HepG2 (cell line): Measurements from ENCODE around the gene TRMT10C. TPM values are rescaled to one million over a fixed set of nuclear protein-coding genes. Genes with fewer than 3 reads are reported as not detected.

Source experiments
- ASH2L ChIP-seq: fragments of 300-600, 200-600 bp; sonication (generic); IDR thresholded peaks from 2 replicates; pipeline ENCODE4 v1.7.0; 2017; ENCODE audit warnings: low read depth, mild to moderate bottlenecking, moderate library complexity, mixed read lengths, low read length; ENCODE audit not compliant: insufficient read length
- CBFB ChIP-seq: sonication (generic); formaldehyde crosslinking; IDR thresholded peaks from 2 replicates; pipeline ENCODE4 v1.4.0; 2020; ENCODE audit warnings: missing genetic modification reagents
- CENPBD1 ChIP-seq: sonication (generic); formaldehyde crosslinking; IDR thresholded peaks from 2 replicates; pipeline ENCODE4 v1.8.0; 2022; ENCODE audit warnings: missing genetic modification reagents, low read depth, mild to moderate bottlenecking, borderline replicate concordance
- HDAC2 ChIP-seq: sonication (generic); formaldehyde crosslinking; IDR thresholded peaks from 2 replicates; pipeline ENCODE4 v1.4.0; 2020; ENCODE audit warnings: missing genetic modification reagents
- KAT2B ChIP-seq: fragments of 150-350 bp; IDR thresholded peaks from 2 replicates; pipeline ENCODE4 v1.6.1; 2014; ENCODE audit warnings: low read depth, low read length, borderline replicate concordance
- KDM3A ChIP-seq: IDR thresholded peaks from 2 replicates; pipeline ENCODE4 v1.6.1; 2018; ENCODE audit warnings: low read depth, missing compliant biosample characterization
- MIXL1 ChIP-seq: IDR thresholded peaks from 2 replicates; pipeline ENCODE4 v1.6.1; 2016
- MTA1 ChIP-seq: sonication (generic); formaldehyde crosslinking; IDR thresholded peaks from 2 replicates; pipeline ENCODE4 v1.4.0; 2020; ENCODE audit warnings: missing genetic modification reagents, mild to moderate bottlenecking, borderline replicate concordance
- MYNN ChIP-seq: sonication (generic); formaldehyde crosslinking; IDR thresholded peaks from 2 replicates; pipeline ENCODE4 v1.4.0; 2020; ENCODE audit warnings: mild to moderate bottlenecking, low read depth, missing genetic modification reagents
- NAIF1 ChIP-seq: sonication (generic); formaldehyde crosslinking; IDR thresholded peaks from 2 replicates; pipeline ENCODE4 v1.5.0; 2020; ENCODE audit warnings: mild to moderate bottlenecking, missing genetic modification reagents, borderline replicate concordance
- NFKB2 ChIP-seq: sonication (generic); formaldehyde crosslinking; IDR thresholded peaks from 2 replicates; pipeline ENCODE4 v1.4.0; 2020; ENCODE audit warnings: missing genetic modification reagents, borderline replicate concordance
- NKX3-1 ChIP-seq: sonication (generic); formaldehyde crosslinking; IDR thresholded peaks from 2 replicates; pipeline ENCODE4 v1.5.0; 2020; ENCODE audit warnings: missing genetic modification reagents
- NR3C1 ChIP-seq: sonication (generic); formaldehyde crosslinking; IDR thresholded peaks from 2 replicates; pipeline ENCODE4 v1.4.0; 2020; ENCODE audit warnings: missing genetic modification reagents
- RARA ChIP-seq: IDR thresholded peaks from 2 replicates; pipeline ENCODE4 v1.6.1; 2016; ENCODE audit warnings: missing genetic modification reagents, missing compliant biosample characterization
- RNF219 ChIP-seq: sonication (generic); formaldehyde crosslinking; IDR thresholded peaks from 2 replicates; pipeline ENCODE4 v1.5.0; 2020; ENCODE audit warnings: mild to moderate bottlenecking, missing genetic modification reagents
- SOX6 ChIP-seq, 2 experiments: fragments of 450-650 bp in 1 of 2; sonication (generic) in 1 of 2; formaldehyde crosslinking in 1 of 2; IDR thresholded peaks; 2 replicates each; pipeline versions ENCODE4 v1.4.0 to v1.6.1; 2017 to 2020; ENCODE audit warnings: antibody characterized with exemption in 1 of 2, mild to moderate bottlenecking in 1 of 2, missing genetic modification reagents in 1 of 2
- STAG1 ChIP-seq: sonication (generic); formaldehyde crosslinking; IDR thresholded peaks from 2 replicates; pipeline ENCODE4 v1.4.0; 2020; ENCODE audit warnings: missing genetic modification reagents
- SUZ12 ChIP-seq: fragments of 150-350 bp; IDR thresholded peaks from 2 replicates; pipeline ENCODE4 v1.6.1; 2014; ENCODE audit warnings: low read depth, low read length
- TBX2 ChIP-seq: sonication (generic); formaldehyde crosslinking; IDR thresholded peaks from 2 replicates; pipeline ENCODE4 v1.5.0; 2020; ENCODE audit warnings: missing genetic modification reagents, mild to moderate bottlenecking, borderline replicate concordance
- YY1 ChIP-seq: IDR thresholded peaks from 2 replicates; pipeline ENCODE4 v1.6.1; 2011; ENCODE audit warnings: low read length, low read depth, moderate library complexity, mild to moderate bottlenecking; ENCODE audit not compliant: insufficient read depth, insufficient replicate concordance
- ZBTB42 ChIP-seq: sonication (generic); formaldehyde crosslinking; IDR thresholded peaks from 2 replicates; pipeline ENCODE4 v1.5.0; 2020; ENCODE audit warnings: mild to moderate bottlenecking, missing genetic modification reagents
- ZKSCAN5 ChIP-seq: sonication (generic); formaldehyde crosslinking; IDR thresholded peaks from 2 replicates; pipeline ENCODE4 v1.5.1; 2020; ENCODE audit warnings: mild to moderate bottlenecking, missing genetic modification reagents
- ZNF138 ChIP-seq: sonication (generic); formaldehyde crosslinking; IDR thresholded peaks from 2 replicates; pipeline ENCODE4 v1.5.0; 2020; ENCODE audit warnings: mild to moderate bottlenecking, low read depth, missing genetic modification reagents
- ZNF230 ChIP-seq: sonication (generic); formaldehyde crosslinking; IDR thresholded peaks from 2 replicates; pipeline ENCODE4 v1.4.0; 2020; ENCODE audit warnings: mild to moderate bottlenecking, missing genetic modification reagents
- ZNF543 ChIP-seq: sonication (generic); formaldehyde crosslinking; IDR thresholded peaks from 2 replicates; pipeline ENCODE4 v1.4.0; 2020; ENCODE audit warnings: mild to moderate bottlenecking, missing genetic modification reagents
- ZNF704 ChIP-seq: sonication (generic); formaldehyde crosslinking; IDR thresholded peaks from 2 replicates; pipeline ENCODE4 v1.8.1; 2023; ENCODE audit warnings: mild to moderate bottlenecking, inconsistent platforms, moderate library complexity, missing genetic modification reagents, borderline replicate concordance
- ZNF746 ChIP-seq: sonication (generic); formaldehyde crosslinking; IDR thresholded peaks from 2 replicates; pipeline ENCODE4 v1.8.0; 2022; ENCODE audit warnings: mild to moderate bottlenecking, missing genetic modification reagents
- ZSCAN25 ChIP-seq: sonication (generic); formaldehyde crosslinking; IDR thresholded peaks from 2 replicates; pipeline ENCODE4 v1.8.0; 2022; ENCODE audit warnings: mild to moderate bottlenecking, missing genetic modification reagents
- polyA plus RNA-seq, 8 experiments: library from polyadenylated mRNA; depleted of rRNA in 3 of 8; stranded (reverse) in 7 of 8; unstranded in 1 of 8; fragments of >200 nt; fragmentation: Illumina TruSeq in 4 of 8; extraction: Trizol in 4 of 8; gene quantifications; 2 replicates each; pipeline versions ENCODE4 v1.2.1 to v1.2.3, GENCODE V29; 2011 to 2016; ENCODE audit warnings: low read depth in 4 of 8, missing spikeins in 1 of 8, mixed read lengths in 1 of 8; ENCODE audit not compliant: insufficient read depth in 1 of 8
- total RNA-seq, 5 experiments: library from RNA; depleted of rRNA; stranded (reverse); fragments of >200 nt; fragmentation: Illumina TruSeq; extraction: Trizol; gene quantifications; 2 replicates each; pipeline ENCODE4 v1.2.3, GENCODE V29; 2016; ENCODE audit warnings: low read depth in 1 of 5

The TRMT10C gene
- total and polyA plus RNA-seq, 2 of the 13 experiments (the other 11 are each of a cell fraction or from before 2014, with no cell fraction given): 10.8 to 39.2 TPM

- TF ChIP-seq TBX2 (CRISPR knock-in tag): peak; percentile 69; the same call in 1 of the 2 replicates
- TF ChIP-seq ZKSCAN5: no peak; the same call in 1 of the 2 replicates
- TF ChIP-seq ZNF746: no peak
- no peak for TF ChIP-seq KAT2B
- TF ChIP-seq NR3C1 (CRISPR knock-in tag): no peak
- no peak for TF ChIP-seq NKX3-1
- TF ChIP-seq MYNN (CRISPR knock-in tag): no peak; the same call in 1 of the 2 replicates
- no peak for TF ChIP-seq ZNF230 (CRISPR knock-in tag)
- peak; percentile 97 for TF ChIP-seq YY1
- TF ChIP-seq MTA1 (CRISPR knock-in tag): no peak
- TF ChIP-seq STAG1: peak; percentile 59
- no peak for TF ChIP-seq SUZ12
- no peak for TF ChIP-seq CENPBD1 (CRISPR knock-in tag)
- peak; percentile 95 for TF ChIP-seq ZSCAN25 (CRISPR knock-in tag)
- 0 out of 2 replicates have a peak, but pooled peaks have one; percentile 34 for TF ChIP-seq ZBTB42 (CRISPR knock-in tag)
- TF ChIP-seq RARA (CRISPR knock-in tag): no peak
- TF ChIP-seq ASH2L: peak; percentile 83
- TF ChIP-seq ZNF543 (CRISPR knock-in tag): no peak
- TF ChIP-seq KDM3A (CRISPR knock-in tag): 0 out of 2 replicates have a peak, but pooled peaks have one; percentile 25
- TF ChIP-seq SOX6 (IDR thresholded peaks at IDR 0.05): no peak
- TF ChIP-seq SOX6 (CRISPR knock-in tag; IDR thresholded peaks at IDR 0.05): peak; percentile 71
- TF ChIP-seq NAIF1 (CRISPR knock-in tag): no peak
- TF ChIP-seq RNF219: no peak
- TF ChIP-seq NFKB2 (CRISPR knock-in tag): 0 out of 2 replicates have a peak, but pooled peaks have one; percentile 65
- no peak; the same call in 1 of the 2 replicates for TF ChIP-seq ZNF704 (CRISPR knock-in tag)
- TF ChIP-seq HDAC2: peak; percentile 54
- no peak for TF ChIP-seq MIXL1
- no peak for TF ChIP-seq ZNF138 (CRISPR knock-in tag)
- peak; percentile 70 for TF ChIP-seq CBFB (CRISPR knock-in tag)
These were observed 12.1 kb downstream of the TRMT10C start, which contains the start of gene PCNP (continued) for GRCh38 chr3:101573449-101574387.
